ENCODE measurements around the gene TCF4. TPM values are rescaled to one million over a fixed set of nuclear protein-coding genes. Genes with fewer than 3 reads are reported as not detected.

Gene TCF4
- total and polyA plus RNA-seq, 2 donors (not counting 1 experiment from before 2014, with no cell fraction given): 68.5 to 353 TPM

GRCh38 chr18:55261253-55261652 is 326.7 kb downstream of the TCF4 start:
- Histone ChIP-seq H4K20me1 (ENCODE audit: control insufficient read depth, insufficient read depth, low read length, poor library complexity, severe bottlenecking) (peaks cover 15% of the 10 kb centered on the region), H3K79me2 (ENCODE audit: control insufficient read depth, insufficient read depth, low read length) (peaks cover 65% of the 10 kb centered on the region), H3K4me2 (replicated peaks; ENCODE audit: low read depth, low read length, poor library complexity, severe bottlenecking) (no peak overlapping the region), H3K36me3 (replicated peaks in 1 of 2; ENCODE audit: control extremely low read depth in 1 of 2, control insufficient read depth in 1 of 2, extremely low read depth in 1 of 2, insufficient read depth in 2 of 2, low read length in 1 of 2) (peaks cover 15 to 73% of the 10 kb centered on the region in 2 experiments), H3K27me3 (replicated peaks in 1 of 4; ENCODE audit: control extremely low read depth in 1 of 4, control insufficient read depth in 3 of 4, insufficient read depth in 4 of 4, low read length in 3 of 4) (no peaks in the 10 kb centered on the region), H3K4me1 (ENCODE audit: control insufficient read depth in 2 of 2, insufficient read depth in 2 of 2, low read length in 2 of 2) (peaks cover 23 to 24% of the 10 kb centered on the region in 2 donors), H3K9me3 (ENCODE audit: control extremely low read depth in 1 of 3, control insufficient read depth in 2 of 3, insufficient read depth in 1 of 3, low read length in 2 of 3) (no peaks in the 10 kb centered on the region), H3K4me3 (ENCODE audit: control extremely low read depth in 1 of 5, extremely low read depth in 1 of 5, insufficient read depth in 1 of 5, low read depth in 2 of 5, low read length in 4 of 5) (no peak overlapping the region), H3K9ac (ENCODE audit: low read length) (no peak overlapping the region), H2AFZ (ENCODE audit: insufficient read depth, low read depth, low read length, poor library complexity, severe bottlenecking) (no peak overlapping the region), H3K27ac (ENCODE audit: low read length in 2 of 2) (no peak overlapping the region)
- ATAC-seq (ENCODE audit: low read depth): no peak
- 100% methylated on average over 3 of the region's 4 CpGs for WGBS (ENCODE audit: insufficient coverage)
- intact Hi-C loops (cut with micrococcal nuclease): no loop called here
- H3K9me3 Mint-ChIP-seq (ENCODE audit: insufficient read depth): no peaks in the 10 kb centered on the region
- no peaks in the 10 kb centered on the region for H3K27me3 Mint-ChIP-seq
- CTCF ChIA-PET: interaction anchor here (1.2 to 1.6 kb wide), 2 partner anchors 14 to 23 kb away, joined by 3 to 5 read pairs; no protein-coding TSS in a partner anchor
- no peak for DNase-seq
- H3K4me1 Mint-ChIP-seq: peaks cover 27% of the 10 kb centered on the region
- no peak overlapping the region for H3K4me3 Mint-ChIP-seq
- TF ChIP-seq CTCF (IDR thresholded peaks at IDR 0.05) (no peak), EZH2 (IDR thresholded peaks at IDR 0.05; ENCODE audit: borderline replicate concordance, insufficient read depth, low read depth, low read length, poor library complexity, severe bottlenecking) (no peak)
- H3K27ac Mint-ChIP-seq: peak overlapping the region; percentile 15
- POLR2A ChIA-PET: interaction anchor here (0.7 to 1.6 kb wide), 2 partner anchors 34 to 61 kb away, joined by 3 to 4 read pairs; no protein-coding TSS in a partner anchor

- POLR2A ChIA-PET: no interaction called here
- no CpG with 5 or more reads among the region's 4 CpGs for WGBS (ENCODE audit: insufficient coverage)
- peaks cover 6% of the 10 kb centered on the region for H3K4me1 Mint-ChIP-seq
- Histone ChIP-seq H3K27me3 (replicated peaks in 1 of 4; ENCODE audit: control extremely low read depth in 1 of 4, control insufficient read depth in 3 of 4, insufficient read depth in 4 of 4, low read length in 3 of 4) (no peaks in the 10 kb centered on the region), H2AFZ (ENCODE audit: insufficient read depth, low read depth, low read length, poor library complexity, severe bottlenecking) (no peak overlapping the region), H3K36me3 (replicated peaks in 1 of 2; ENCODE audit: control extremely low read depth in 1 of 2, control insufficient read depth in 1 of 2, extremely low read depth in 1 of 2, insufficient read depth in 2 of 2, low read length in 1 of 2) (peaks cover 31 to 86% of the 10 kb centered on the region in 2 experiments), H3K27ac (ENCODE audit: low read length in 2 of 2) (peak overlapping the region in 1 of 2 donors; percentile 15), H3K9me3 (ENCODE audit: control extremely low read depth in 1 of 3, control insufficient read depth in 2 of 3, insufficient read depth in 1 of 3, low read length in 2 of 3) (no peaks in the 10 kb centered on the region), H3K9ac (ENCODE audit: low read length) (no peak overlapping the region), H4K20me1 (ENCODE audit: control insufficient read depth, insufficient read depth, low read length, poor library complexity, severe bottlenecking) (peaks cover 15% of the 10 kb centered on the region), H3K79me2 (ENCODE audit: control insufficient read depth, insufficient read depth, low read length) (peaks cover 43% of the 10 kb centered on the region), H3K4me3 (ENCODE audit: control extremely low read depth in 1 of 5, extremely low read depth in 1 of 5, insufficient read depth in 1 of 5, low read depth in 2 of 5, low read length in 4 of 5) (no peak overlapping the region), H3K4me2 (replicated peaks; ENCODE audit: low read depth, low read length, poor library complexity, severe bottlenecking) (no peak overlapping the region), H3K4me1 (ENCODE audit: control insufficient read depth in 2 of 2, insufficient read depth in 2 of 2, low read length in 2 of 2) (peaks cover 2% of the 10 kb centered on the region in 2 donors)
- TF ChIP-seq EZH2 (IDR thresholded peaks at IDR 0.05; ENCODE audit: borderline replicate concordance, insufficient read depth, low read depth, low read length, poor library complexity, severe bottlenecking) (no peak), CTCF (IDR thresholded peaks at IDR 0.05) (no peak)
- H3K27me3 Mint-ChIP-seq: no peaks in the 10 kb centered on the region
- H3K27ac Mint-ChIP-seq: no peak overlapping the region
- DNase-seq (no peak), ATAC-seq (ENCODE audit: low read depth) (no peak)
- no peak overlapping the region for H3K4me3 Mint-ChIP-seq
- CTCF ChIA-PET: interaction anchor here (1.1 to 1.4 kb wide), 2 partner anchors 23 to 63 kb away, joined by 3 to 4 read pairs; no protein-coding TSS in a partner anchor
- intact Hi-C loops (cut with micrococcal nuclease): no loop called here
- no peaks in the 10 kb centered on the region for H3K9me3 Mint-ChIP-seq (ENCODE audit: insufficient read depth)
Measured at GRCh38 chr18:55258088-55258487, 329.9 kb downstream of the TCF4 start.

Data from B cell (primary cell).